Thoracic aorta (tissue), 2 donors: ENCODE data around the gene FAM47B. TPM values are rescaled to one million over a fixed set of nuclear protein-coding genes. Genes with fewer than 3 reads are reported as not detected.

Experiments used
- ATAC-seq: fragments of 150-250 bp; one replicate; pipeline ENCODE4 v1.8.0; 2017; ENCODE audit warnings: low read depth; ENCODE audit not compliant: insufficient number of reproducible peaks, low FRiP score
- DNase-seq: peaks from one replicate; pipeline ENCODE4 v3.0.0-alpha.2; 2020; ENCODE audit warnings: low spot score
- H3K27ac ChIP-seq, 2 donors: fragments of 200-600 bp; sonication (generic); 1 replicate in 1 of 2; 2 replicates in 1 of 2; pipeline ENCODE4 v1.5.1; 2016; ENCODE audit warnings: mild to moderate bottlenecking in 2 of 2, moderate library complexity in 2 of 2
- H3K27me3 ChIP-seq: fragments of 200-600 bp; sonication (generic); replicated peaks from 2 replicates; pipeline ENCODE4 v1.6.0; 2016; ENCODE audit warnings: mild to moderate bottlenecking; ENCODE audit not compliant: insufficient read depth
- H3K36me3 ChIP-seq: fragments of 200-600 bp; sonication (generic); one replicate; pipeline ENCODE4 v1.5.1; 2016
- H3K4me1 ChIP-seq, 2 donors: fragments of 200-600 bp; sonication (generic); 1 replicate in 1 of 2; 2 replicates in 1 of 2; pipeline versions ENCODE4 v1.5.1 to v1.6.0; 2016; ENCODE audit warnings: low read depth in 2 of 2, mild to moderate bottlenecking in 1 of 2; ENCODE audit not compliant: control insufficient read depth in 1 of 2
- H3K4me3 ChIP-seq: fragments of 200-600 bp; sonication (generic); 2 replicates; pipeline ENCODE4 v1.5.1; 2016; ENCODE audit warnings: mild to moderate bottlenecking
- H3K9me3 ChIP-seq: fragments of 200-600 bp; sonication (generic); 2 replicates; pipeline ENCODE4 v1.5.1; 2016
- CTCF ChIP-seq: fragments of 200-600 bp; sonication (generic); IDR thresholded peaks from one replicate; pipeline ENCODE4 v1.5.1; 2019; ENCODE audit warnings: antibody characterized with exemption
- total RNA-seq, 2 donors: library from RNA; depleted of rRNA; stranded (reverse); fragments of >200 nt; gene quantifications; one replicate each; pipeline versions ENCODE4 v1.1.0 to v1.2.3, GENCODE V29; 2016

Gene FAM47B
- total RNA-seq, 2 donors from 2014 or later: not detected

- H3K9me3 ChIP-seq: no peaks in the 10 kb centered on the region
- ATAC-seq: no peak
- no peaks in the 10 kb centered on the region for H3K27me3 ChIP-seq
- H3K36me3 ChIP-seq: no peaks in the 10 kb centered on the region
- no peak overlapping the region for H3K4me3 ChIP-seq
- no peaks in the 10 kb centered on the region for H3K4me1 ChIP-seq
- no peak for DNase-seq
- no peak for TF ChIP-seq CTCF
- no peak overlapping the region for H3K27ac ChIP-seq
These were observed 14.7 kb upstream of the FAM47B start for GRCh38 chrX:34927866-34928265.

- Histone ChIP-seq H3K36me3 (no peaks in the 10 kb centered on the region), H3K27ac (no peak overlapping the region), H3K27me3 (no peaks in the 10 kb centered on the region), H3K4me3 (no peak overlapping the region), H3K4me1 (no peaks in the 10 kb centered on the region), H3K9me3 (no peaks in the 10 kb centered on the region)
- DNase-seq (no peak), ATAC-seq (no peak)
- no peak for TF ChIP-seq CTCF
These were observed 639 bp downstream of the FAM47B start for GRCh38 chrX:34943235-34943634.

- H3K4me3 ChIP-seq: no peak overlapping the region
- no peaks in the 10 kb centered on the region for H3K27me3 ChIP-seq
- no peak for TF ChIP-seq CTCF
- DNase-seq: no peak
- H3K36me3 ChIP-seq: no peaks in the 10 kb centered on the region
- ATAC-seq: no peak
- H3K4me1 ChIP-seq: no peaks in the 10 kb centered on the region
- peak overlapping the region in 1 of 2 donors; percentile 26 for H3K27ac ChIP-seq
- no peaks in the 10 kb centered on the region for H3K9me3 ChIP-seq
These were observed 14.3 kb downstream of the FAM47B start for GRCh38 chrX:34956916-34957315.

- H3K9me3 ChIP-seq: no peaks in the 10 kb centered on the region
- DNase-seq (no peak), ATAC-seq (no peak)
- H3K27ac ChIP-seq: no peak overlapping the region
- H3K27me3 ChIP-seq: no peaks in the 10 kb centered on the region
- no peak overlapping the region for H3K4me3 ChIP-seq
- TF ChIP-seq CTCF: no peak
- H3K36me3 ChIP-seq: no peaks in the 10 kb centered on the region
- no peaks in the 10 kb centered on the region for H3K4me1 ChIP-seq
These were observed 19.1 kb downstream of the FAM47B start for GRCh38 chrX:34961662-34962061.

GRCh38 chrX:34972206-34972605, 29.6 kb downstream of the FAM47B start:
- Histone ChIP-seq H3K4me1 (no peaks in the 10 kb centered on the region), H3K9me3 (no peaks in the 10 kb centered on the region), H3K36me3 (no peaks in the 10 kb centered on the region), H3K4me3 (no peak overlapping the region), H3K27ac (no peak overlapping the region), H3K27me3 (no peaks in the 10 kb centered on the region)
- no peak for ATAC-seq
- DNase-seq: no peak
- TF ChIP-seq CTCF: no peak
